Head of caudate nucleus (tissue), 42 donors: ENCODE measurements around the gene BCL11B.

Experiments used
- DNase-seq, 42 donors: peaks; one replicate each; pipeline versions ENCODE4 v3.0.0 to v3.0.0-alpha.2; 2020 to 2021; ENCODE audit warnings: mixed read lengths in 7 of 42
- intact Hi-C: fragments of 100-400 bp; cut with DNase I; formaldehyde crosslinking; loops from one replicate; pipeline ENCODE4 v1.15.0; 2022

Gene BCL11B

DNA sequence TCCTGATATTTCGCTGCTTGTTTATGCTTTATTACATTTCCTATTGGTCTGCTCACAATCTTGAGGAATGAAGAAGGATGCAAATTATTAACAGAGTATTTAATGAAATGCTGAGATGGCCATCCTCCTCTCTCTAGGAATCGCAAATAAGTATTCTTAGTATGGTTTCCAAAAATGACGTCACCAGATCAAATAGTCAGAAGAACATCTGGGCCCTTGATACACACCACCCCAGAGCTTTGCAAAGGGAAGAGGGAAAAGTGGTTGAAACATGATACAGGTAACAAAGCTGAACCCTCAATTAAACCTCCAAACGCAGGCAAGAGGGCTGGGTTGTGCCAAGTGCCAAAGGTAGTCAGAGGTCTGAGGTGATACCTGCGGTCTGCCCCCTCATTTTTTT, 107.3 kb downstream of the BCL11B start:
- intact Hi-C loops: no loop called here
- DNase-seq: peak in 1 of 42 donors; percentile 8

DNA sequence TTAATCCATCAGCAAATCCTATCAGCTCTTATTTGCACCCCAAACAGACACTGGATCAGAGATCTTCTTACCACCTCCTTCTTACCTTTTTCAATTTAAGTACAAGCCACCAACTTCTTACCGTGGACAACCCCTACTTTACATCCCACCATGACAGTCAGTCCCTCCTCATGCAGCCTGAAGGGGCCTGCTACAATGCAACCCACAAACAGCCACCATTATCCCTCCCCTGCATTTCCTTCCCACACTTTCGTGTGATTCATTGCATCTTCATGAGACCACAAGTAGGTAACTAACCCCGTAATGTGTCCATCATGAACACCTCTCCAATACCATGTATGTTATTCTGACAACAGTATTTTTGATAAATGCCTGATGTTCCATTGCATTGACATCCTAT, 108.6 kb downstream of the BCL11B start:
- peak in 2 of 42 donors; percentile 8 to 12 for DNase-seq
- intact Hi-C loops: no loop called here

DNA sequence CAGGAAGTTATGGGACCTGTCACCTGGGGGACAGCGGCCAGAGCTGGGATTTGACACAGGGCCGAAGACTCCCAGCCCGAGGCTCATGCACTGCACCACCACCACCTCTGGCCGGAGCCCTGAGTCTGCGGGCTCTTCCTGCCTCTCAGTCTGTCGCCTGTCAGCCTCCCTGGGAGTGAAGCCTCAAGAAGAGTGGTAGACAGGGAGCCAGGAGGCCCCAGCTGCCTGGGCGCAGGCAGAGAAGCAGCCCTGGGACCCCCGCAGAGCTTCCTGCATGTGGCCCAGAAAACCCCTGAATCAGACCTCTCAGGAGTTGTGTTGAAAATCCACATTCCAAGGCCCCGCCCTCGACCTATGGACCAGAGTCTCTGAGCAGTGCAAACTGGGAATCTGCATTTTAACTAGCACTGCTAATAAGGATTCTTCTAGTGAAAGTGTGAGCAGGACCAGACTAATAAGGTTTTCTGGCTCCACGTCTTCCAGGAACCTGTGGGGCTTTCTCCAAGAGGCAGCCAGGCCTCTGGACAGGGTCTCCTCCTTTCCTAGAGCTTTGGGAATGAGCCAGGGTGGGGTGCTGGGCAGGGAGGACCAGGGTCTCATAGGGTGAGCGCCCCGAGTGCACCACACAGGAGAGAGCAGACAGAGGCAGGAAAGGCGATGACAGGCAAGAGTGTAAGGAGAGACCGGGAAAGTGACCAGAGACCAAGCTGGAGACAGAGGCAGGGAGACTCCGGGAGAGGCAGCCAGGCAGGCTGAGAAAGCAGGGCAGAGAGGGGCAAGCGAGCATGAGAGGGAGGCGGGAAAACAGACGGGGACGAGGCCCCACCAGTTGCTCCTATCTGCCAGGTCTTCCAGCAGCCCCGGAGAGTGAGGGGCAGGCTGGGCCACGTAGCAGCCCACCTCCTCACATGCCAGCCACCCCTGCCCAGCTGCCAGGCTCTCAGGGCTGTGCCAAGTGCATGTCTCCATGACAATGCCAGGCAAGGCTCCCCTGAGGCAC, 112.4 kb downstream of the BCL11B start:
- peak in 4 of 42 donors; percentile 5 to 27 (median 10) for DNase-seq
- intact Hi-C loops: no loop called here

DNA sequence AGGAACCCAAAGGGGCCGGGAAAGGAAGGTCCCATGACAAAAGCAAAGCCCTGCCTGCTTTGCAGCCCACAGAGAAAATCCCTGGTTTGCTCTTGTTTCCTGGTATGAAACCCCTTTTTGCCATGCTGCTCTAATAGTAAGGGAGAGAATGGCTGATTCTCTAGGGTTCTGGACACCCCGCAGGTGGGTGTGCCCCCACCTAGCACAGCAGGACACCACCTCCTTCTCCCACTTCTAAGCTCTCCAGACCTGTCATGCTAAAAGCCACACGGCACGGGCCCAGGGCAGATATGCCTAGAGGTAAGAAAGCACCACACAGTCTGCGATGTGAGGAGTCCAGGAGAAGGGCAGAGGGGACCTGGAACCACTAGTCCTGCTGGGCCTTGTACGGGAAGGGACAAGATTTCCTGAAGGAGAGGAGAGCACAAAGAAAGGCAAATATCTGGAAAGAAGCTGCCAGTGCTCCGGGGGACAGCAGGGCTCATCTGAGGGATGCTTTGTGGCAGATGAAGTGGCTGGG, 113.3 kb downstream of the BCL11B start:
- DNase-seq: peak in 4 of 42 donors; percentile 3 to 16 (median 6)
- intact Hi-C loops: no loop called here

DNA sequence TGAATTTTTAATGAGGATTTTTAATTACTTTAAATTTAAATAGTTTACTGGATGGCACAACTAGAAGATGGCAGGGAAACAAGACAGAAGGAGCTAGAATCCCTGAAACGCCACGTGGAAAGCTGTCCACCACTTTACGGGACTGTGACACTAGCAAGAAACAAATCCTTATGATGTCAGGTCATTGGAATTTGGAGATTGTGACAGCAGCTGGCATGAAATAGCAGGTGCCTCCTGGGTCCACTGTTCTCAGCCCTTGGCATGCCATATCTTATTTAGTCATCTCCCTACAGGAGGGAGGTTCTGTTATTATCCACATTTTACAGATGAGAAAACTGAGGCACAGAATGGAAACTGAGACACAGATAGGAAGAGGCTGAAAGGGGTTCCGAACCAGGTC, 113.8 kb downstream of the BCL11B start:
- DNase-seq: peak in 2 of 42 donors; percentile 1 to 7

DNA sequence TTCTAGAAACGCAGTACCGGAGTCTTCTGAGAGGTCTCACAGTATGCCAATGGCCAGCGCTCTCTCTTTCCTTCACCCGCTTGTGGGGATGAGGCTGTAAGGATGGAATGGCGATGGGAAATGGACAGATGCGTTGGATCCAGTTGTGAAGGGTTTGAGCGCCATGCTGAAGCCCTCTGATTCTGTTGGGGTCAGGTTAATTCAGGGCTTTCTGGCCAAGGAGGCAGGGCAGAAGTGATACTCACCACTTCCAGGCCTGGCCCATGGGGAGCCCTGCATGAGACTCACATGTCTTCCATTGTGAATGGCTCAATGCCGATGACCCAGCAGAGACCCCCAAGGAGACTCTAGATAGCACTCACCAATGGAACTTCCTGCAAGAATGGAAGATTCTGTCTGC, 114.3 kb downstream of the BCL11B start:
- peak in 3 of 42 donors; percentile 3 to 15 (median 3) for DNase-seq
- intact Hi-C loops: no loop called here

More for the DNA sequence above, 113.8 kb downstream of the BCL11B start:
- intact Hi-C loops: no loop called here

DNA sequence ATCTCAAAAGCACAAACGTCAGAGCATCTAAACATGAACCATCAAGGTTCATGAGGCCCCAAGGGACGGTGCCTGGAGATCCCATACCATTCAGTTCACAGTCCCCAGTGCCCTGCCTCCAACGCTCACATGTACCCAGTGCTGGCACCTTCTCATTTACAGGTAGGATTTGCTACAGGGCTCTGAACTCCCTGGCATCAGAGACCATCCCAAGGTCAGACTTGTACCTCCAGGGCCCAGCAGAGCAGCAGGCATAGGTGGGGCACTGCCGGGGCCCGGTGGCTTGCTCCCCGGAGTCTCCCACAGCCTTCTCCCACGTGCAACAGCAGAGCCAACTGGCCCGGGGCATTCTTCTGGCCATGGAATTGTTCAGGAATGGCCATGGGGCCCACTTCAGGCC, 114.8 kb downstream of the BCL11B start:
- intact Hi-C loops: no loop called here
- peak in 4 of 42 donors; percentile 9 to 18 (median 13) for DNase-seq

DNA sequence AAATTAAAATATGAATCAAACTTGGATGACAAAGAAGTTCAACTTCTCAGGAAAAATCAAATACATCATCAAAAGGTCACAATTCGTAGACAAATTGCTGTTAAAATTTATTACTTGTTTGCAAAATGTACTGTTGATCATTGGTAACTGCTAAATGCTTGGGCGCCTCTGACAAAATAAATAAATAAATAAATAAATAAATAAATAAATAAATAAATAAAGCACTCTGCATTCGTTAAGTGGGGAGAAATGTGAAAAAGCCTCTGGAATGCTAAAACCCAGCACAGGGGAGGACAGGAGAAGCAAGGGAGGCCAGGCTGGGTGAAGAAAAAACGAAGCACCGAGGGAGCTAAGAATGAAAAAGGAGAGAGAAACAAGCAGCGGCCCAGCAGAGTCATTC, 115.2 kb downstream of the BCL11B start:
- intact Hi-C loops: no loop called here
- DNase-seq: peak in 1 of 42 donors; percentile 14

DNA sequence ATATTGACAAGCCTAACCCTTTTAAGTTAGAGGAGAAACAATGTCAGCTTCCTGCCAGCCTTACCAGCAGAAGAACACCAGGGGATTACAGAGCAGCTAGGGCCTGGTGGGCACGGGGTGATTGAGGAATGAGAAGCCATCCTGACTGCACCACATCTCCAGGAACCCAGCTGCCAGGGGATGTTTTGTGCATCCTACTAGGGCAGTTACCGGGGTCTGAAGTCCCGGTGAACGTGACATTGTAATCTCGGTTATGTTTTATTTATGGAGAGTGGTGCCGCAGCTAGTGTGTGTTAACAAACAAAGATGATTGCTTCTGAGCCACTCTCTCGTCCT, 115.9 kb downstream of the BCL11B start:
- intact Hi-C loops: no loop called here
- peak in 2 of 42 donors; percentile 2 to 15 for DNase-seq

DNA sequence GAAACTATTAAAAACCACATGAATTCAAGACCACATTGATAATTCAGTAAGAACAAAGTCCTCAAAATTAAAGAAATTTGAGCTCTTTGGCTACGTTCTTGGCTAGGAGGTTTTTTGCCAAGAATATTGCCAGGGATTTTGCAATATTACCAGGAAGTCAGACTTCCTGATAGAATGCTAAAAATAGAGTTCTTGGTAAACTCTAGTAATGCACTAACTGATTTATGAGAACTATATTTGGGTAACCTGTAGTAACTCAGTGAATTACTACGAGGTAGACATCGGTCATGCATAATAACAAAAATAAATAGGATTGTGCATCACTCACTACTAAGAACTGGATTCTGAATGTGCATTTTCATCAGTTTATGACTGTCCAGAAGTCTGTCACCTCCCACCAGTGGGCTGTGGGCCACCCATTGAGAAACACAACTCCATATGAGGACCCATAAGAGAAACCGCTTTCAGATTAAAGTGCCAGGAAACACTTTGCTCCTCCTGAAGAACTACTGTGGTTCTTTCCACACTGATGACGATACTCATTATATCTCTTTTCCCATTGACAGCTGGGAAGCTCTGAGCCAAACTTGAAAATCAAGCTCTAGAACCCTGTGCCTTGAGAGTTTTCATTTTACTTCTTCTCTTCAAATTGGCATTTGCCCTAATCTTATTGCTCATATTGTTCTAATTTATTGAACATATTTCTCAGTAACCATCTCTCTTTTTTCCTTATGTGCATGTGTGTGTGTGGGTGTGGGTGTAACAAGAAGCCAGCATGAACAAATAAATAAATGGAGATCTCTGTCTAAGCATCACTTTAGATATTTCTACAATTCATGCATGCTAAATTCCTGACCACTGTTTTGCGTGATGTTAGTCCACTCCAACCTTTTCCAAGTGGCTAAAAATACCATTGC, 116.6 kb downstream of the BCL11B start:
- DNase-seq: no peak
- intact Hi-C loops: no loop called here

DNA sequence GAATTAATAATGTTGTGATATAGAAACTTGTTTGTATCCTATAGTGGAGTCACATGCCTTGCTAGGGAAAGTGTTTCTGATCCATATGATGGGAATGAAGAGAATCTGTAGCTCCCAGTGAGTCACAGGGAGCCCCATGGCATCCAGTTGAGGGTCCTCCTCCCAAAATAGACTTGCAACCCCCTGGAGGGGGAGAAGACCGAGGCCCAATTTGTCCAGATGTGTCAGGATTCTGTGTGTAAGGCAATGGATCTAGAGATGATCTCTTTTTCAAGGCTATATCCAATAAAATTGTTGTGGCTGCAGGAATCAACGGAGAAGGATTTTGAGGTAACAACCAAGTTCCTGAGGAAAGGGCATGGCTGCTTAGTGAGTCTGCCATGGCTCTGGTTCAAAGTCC, 121.8 kb downstream of the BCL11B start:
- DNase-seq: peak in 1 of 42 donors; percentile 6
- intact Hi-C loops: no loop called here

DNA sequence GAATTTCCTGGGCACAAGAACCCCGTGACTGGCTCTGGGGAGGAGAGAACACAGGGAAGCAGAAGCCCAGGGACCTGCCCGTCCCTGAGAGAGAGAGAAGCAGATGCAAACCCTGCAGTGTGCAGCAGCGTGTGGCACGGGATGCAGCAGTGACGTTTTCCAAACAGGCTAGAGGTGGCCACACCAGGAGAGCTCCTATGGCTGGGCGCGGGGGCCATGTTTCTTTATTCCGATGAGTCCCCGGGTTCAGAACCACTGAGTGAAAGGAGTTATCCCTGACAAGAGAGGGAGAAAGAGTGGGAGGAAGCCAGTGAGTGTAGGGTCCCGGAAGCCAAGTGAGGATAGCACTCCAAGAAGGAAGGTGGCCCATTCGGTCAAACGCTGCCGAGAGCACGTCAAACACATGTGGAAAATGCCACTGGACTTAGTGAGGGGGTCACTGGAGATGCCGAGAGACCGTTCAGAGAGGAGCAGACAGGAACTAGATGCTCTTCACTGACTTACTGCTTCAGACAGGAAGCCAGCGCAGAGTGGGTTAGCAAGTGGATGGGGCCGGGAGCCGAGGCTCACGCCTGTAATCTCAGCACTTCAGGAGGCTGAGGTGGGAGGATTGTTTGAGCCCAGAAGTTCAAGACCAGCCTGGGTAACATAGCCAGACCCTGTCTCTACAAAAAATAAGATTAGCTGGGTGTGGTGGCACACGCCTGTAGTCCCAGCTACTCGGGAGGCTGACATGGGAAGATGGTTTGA, 123.0 kb downstream of the BCL11B start:
- peak in 4 of 42 donors; percentile 0 to 23 (median 10) for DNase-seq
- intact Hi-C loops: no loop called here

DNA sequence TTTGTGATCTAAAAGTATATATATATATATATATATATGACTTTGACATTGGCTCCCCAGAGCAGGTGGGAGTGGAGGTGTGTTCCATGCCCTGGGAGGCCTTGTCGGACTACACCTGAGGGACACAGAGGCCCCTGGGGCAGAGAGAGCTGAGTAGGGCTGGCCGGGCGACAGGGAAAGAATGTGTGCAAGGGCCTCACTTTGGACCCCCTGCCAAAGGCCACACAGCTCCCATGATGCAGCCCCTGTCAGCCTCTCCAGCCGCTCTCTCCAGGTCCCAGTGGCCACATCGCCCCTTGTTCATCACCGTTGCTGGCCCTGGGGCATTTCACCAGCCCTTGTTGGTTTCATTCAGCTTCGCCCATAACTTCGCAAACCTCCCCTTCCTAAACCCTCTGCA, 123.9 kb downstream of the BCL11B start:
- intact Hi-C loops: no loop called here
- DNase-seq: peak in 4 of 42 donors; percentile 9 to 18 (median 15)

DNA sequence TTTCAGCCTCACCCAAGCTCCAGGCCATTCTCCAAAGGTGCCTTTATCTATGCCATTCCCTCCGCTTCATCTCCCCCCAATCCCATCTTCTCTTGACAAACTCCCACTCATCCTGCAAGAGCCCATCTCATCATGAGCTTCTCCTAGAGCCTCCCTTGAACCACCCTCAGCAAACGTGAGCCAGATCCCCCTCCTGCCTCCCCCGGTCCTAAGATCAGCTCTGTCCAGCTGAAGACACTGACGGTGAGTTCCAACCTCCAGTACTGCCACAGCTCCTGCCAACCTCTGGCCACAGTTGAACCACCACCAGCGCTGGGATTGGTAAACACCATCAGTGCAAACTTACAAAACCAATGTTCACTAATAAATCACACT, 124.6 kb downstream of the BCL11B start:
- intact Hi-C loops: no loop called here
- DNase-seq: peak in 3 of 42 donors; percentile 14 to 22 (median 19)

DNA sequence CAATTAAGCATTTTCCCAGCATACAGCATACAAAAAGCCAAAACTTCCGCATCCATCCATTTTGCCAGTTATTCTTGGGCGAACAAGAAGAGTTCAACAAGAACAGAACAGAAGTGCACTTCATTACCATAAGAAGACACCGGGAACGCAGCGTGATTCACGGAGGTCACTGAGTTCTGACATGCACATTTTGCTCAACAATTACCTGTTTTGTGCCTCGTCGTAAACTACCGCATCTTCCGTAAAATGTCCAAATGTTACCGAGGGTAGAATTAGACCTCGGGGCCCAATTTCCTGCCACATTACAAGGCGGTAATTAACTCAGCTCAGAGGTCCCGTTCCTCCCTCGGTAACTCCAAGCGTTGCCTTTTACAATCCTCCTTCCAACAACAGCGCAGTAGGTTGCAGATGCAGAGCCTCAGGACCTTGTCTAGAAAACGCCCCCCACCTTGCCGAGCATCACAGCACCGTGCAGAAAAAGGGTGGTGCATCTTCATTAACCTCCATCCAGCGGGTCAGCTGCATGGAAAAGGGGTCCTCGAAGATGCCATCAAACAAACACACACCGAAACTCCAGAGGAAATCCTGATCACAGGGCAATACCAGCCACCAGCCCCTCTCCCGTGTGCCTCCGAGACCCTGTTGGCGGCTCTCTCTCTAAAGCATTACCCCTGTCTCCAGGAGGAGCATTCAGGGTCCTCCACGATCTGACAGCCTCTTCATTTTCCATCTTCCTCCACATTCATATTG, 125.2 kb downstream of the BCL11B start:
- intact Hi-C loops: no loop called here
- DNase-seq: peak in 2 of 42 donors; percentile 12 to 30

DNA sequence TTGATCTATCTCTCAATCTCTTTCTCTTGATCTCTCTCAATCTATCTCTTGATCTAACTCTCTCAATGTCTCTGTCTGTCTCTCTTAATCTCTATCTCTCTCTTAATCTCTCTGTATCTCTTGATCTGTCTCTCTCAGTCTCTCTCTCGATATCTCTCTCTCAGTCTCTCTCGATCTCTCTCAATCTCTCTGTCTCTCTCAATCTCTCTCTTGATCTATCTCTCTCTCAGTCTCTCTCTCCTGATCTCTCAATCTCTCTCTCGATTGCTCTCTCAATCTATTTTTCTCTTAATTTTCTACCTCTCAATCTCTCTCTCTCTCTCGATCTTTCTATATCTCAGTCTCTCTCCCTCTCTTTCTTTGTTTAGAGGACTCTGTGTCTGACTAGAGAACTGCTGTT, 126.7 kb downstream of the BCL11B start:
- intact Hi-C loops: no loop called here
- no peak for DNase-seq

DNA sequence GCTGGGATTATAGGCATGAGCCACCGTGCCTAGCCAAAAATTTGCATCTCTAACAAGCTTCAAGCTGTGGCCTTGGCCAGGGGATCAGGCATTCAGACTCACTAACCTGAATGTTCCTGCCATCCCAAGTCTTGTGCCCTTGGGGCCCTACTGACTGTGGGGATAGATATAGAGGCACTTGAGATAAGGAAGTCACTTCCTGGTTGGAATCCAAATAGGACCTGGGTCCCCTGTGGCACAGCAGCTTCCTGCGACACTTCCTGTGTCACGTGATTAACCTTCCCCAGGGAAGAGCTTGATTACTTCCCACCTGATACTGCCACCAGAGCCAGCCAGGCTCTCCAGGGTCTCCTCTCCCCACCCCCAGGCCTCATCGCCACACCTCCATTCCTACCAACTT, 128.2 kb downstream of the BCL11B start:
- intact Hi-C loops: no loop called here
- peak in 1 of 42 donors; percentile 16 for DNase-seq

DNA sequence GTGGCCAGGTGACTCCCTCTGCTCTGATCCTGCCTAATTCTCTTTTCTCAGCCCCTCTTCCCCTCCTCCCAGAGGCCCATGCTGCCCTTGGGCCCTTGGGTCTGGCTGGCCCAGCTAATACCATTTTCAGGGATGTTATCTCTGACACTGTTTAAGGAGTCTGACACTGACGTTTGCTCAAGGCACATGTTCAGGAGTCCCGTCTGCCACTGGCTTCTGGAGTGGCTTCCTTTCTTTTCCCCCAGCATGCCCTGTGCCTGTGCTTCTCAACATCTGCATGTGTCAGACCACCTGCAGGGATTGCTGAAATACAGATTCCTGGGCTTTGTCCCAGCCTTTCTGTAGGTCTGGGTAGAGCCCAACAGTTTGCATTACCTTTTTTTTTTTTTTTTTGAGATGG, 128.9 kb downstream of the BCL11B start:
- peak in 1 of 42 donors; percentile 29 for DNase-seq
- intact Hi-C loops: no loop called here
